ENCODE data around the gene FOXA2. TPM values are rescaled to one million over a fixed set of nuclear protein-coding genes. Genes with fewer than 3 reads are reported as not detected.
A peak's percentile ranks its signal among the peaks of the same experiment; 100 is the strongest.

Gene FOXA2
- not detected for total RNA-seq
- polyA plus RNA-seq: 10 to 100 TPM in 1 of 3 donors, 1 to 10 TPM in 2; 5.8 to 12.7 (median 9.6) TPM

GRCh38 chr20:22584522-22584921 is at the start of gene FOXA2:
Gene FOXA2 (minus strand): TSS chr20:22584572. CDS start chr20:22584278, 294 bp downstream.
- 2 to 3% methylated on average over 34 to 41 of the region's 42 CpGs for WGBS, 2 donors
- no peaks in the 10 kb centered on the region for H3K9me3 ChIP-seq
- DNase-seq: no peak
- peak within 1 kb of the TSS in 1 of 4 donors; percentile 33 for H3K27ac ChIP-seq
- no peaks in the 10 kb centered on the region for H3K36me3 ChIP-seq
- intact Hi-C loops (cut with DNase I): no loop called here
- peaks cover 35 to 100% (median 93%) of the 10 kb centered on the region in 3 donors for H3K27me3 ChIP-seq
- peak within 1 kb of the TSS in 2 of 4 donors; percentile 8 to 24 for H3K4me3 ChIP-seq
- TF ChIP-seq CTCF (IDR thresholded peaks at IDR 0.05) (no peak), POLR2AphosphoS5 (IDR thresholded peaks at IDR 0.05) (no peak), EP300 (IDR thresholded peaks at IDR 0.05) (no peak), POLR2A (IDR thresholded peaks at IDR 0.05) (no peak)
- peaks cover 0 to 42% (median 27%) of the 10 kb centered on the region in 4 donors for H3K4me1 ChIP-seq

GRCh38 chr20:22630701-22631100 is 46.3 kb upstream of the FOXA2 start:
- whole genome bisulfite sequencing, 2 donors: 32 to 58% methylated on average over 6 of the region's 6 CpGs
- intact Hi-C loops (cut with DNase I): no loop called here

GRCh38 chr20:22629927-22630326 is 45.6 kb upstream of the FOXA2 start:
- no peaks in the 10 kb centered on the region for H3K36me3 ChIP-seq
- H3K27ac ChIP-seq: no peak overlapping the region
- no peaks in the 10 kb centered on the region for H3K4me1 ChIP-seq
- DNase-seq: no peak
- intact Hi-C loops (cut with DNase I): no loop called here
- no peak overlapping the region for H3K4me3 ChIP-seq
- H3K27me3 ChIP-seq: no peaks in the 10 kb centered on the region
- no peak for TF ChIP-seq POLR2AphosphoS5 (IDR thresholded peaks at IDR 0.05)
- no peak for TF ChIP-seq EP300 (IDR thresholded peaks at IDR 0.05)
- TF ChIP-seq POLR2A (IDR thresholded peaks at IDR 0.05): no peak
- TF ChIP-seq CTCF (IDR thresholded peaks at IDR 0.05): no peak
- 42 to 73% methylated on average over 2 of the region's 2 CpGs for WGBS, 2 donors
- H3K9me3 ChIP-seq: no peaks in the 10 kb centered on the region

More at GRCh38 chr20:22630701-22631100, 46.3 kb upstream of the FOXA2 start:
- Histone ChIP-seq H3K27me3 (no peaks in the 10 kb centered on the region), H3K4me3 (no peak overlapping the region), H3K36me3 (no peaks in the 10 kb centered on the region), H3K27ac (no peak overlapping the region), H3K4me1 (no peaks in the 10 kb centered on the region), H3K9me3 (no peaks in the 10 kb centered on the region)
- no peak for DNase-seq
- no peak for TF ChIP-seq POLR2A (IDR thresholded peaks at IDR 0.05)
- TF ChIP-seq EP300 (IDR thresholded peaks at IDR 0.05): no peak

GRCh38 chr20:22629447-22629846 is 45.1 kb upstream of the FOXA2 start:
- Histone ChIP-seq H3K4me1 (no peaks in the 10 kb centered on the region), H3K4me3 (no peak overlapping the region), H3K27ac (no peak overlapping the region), H3K9me3 (no peaks in the 10 kb centered on the region), H3K36me3 (no peaks in the 10 kb centered on the region), H3K27me3 (no peaks in the 10 kb centered on the region)
- WGBS, 2 donors: 79 to 81% methylated on average over 3 of the region's 3 CpGs
- DNase-seq: no peak
- intact Hi-C loops (cut with DNase I): no loop called here
- TF ChIP-seq POLR2AphosphoS5 (IDR thresholded peaks at IDR 0.05) (no peak), EP300 (IDR thresholded peaks at IDR 0.05) (no peak), POLR2A (IDR thresholded peaks at IDR 0.05) (no peak), CTCF (IDR thresholded peaks at IDR 0.05) (no peak)

GRCh38 chr20:22626496-22626895 is 42.1 kb upstream of the FOXA2 start:
- Histone ChIP-seq H3K36me3 (no peaks in the 10 kb centered on the region), H3K9me3 (no peaks in the 10 kb centered on the region), H3K4me1 (no peaks in the 10 kb centered on the region), H3K27me3 (no peaks in the 10 kb centered on the region), H3K27ac (no peak overlapping the region), H3K4me3 (no peak overlapping the region)
- TF ChIP-seq POLR2AphosphoS5 (IDR thresholded peaks at IDR 0.05) (no peak), EP300 (IDR thresholded peaks at IDR 0.05) (no peak), POLR2A (IDR thresholded peaks at IDR 0.05) (no peak), CTCF (IDR thresholded peaks at IDR 0.05) (no peak)
- no peak for DNase-seq
- intact Hi-C loops (cut with DNase I): no loop called here
- 83 to 87% methylated on average over 1 of the region's 1 CpG for WGBS, 2 donors

Measured in sigmoid colon (tissue), 7 donors.